GM18873 (cell line): ENCODE measurements around the gene SELENOI.

Experiments
- ATAC-seq: cut with Tn5 transposase; IDR thresholded peaks from one replicate; pipeline ENCODE4 v1.9.1; 2021; ENCODE audit warnings: mild to moderate bottlenecking, moderate library complexity, moderate number of reproducible peaks; ENCODE audit not compliant: unreplicated experiment, low FRiP score

SELENOI gene

DNA sequence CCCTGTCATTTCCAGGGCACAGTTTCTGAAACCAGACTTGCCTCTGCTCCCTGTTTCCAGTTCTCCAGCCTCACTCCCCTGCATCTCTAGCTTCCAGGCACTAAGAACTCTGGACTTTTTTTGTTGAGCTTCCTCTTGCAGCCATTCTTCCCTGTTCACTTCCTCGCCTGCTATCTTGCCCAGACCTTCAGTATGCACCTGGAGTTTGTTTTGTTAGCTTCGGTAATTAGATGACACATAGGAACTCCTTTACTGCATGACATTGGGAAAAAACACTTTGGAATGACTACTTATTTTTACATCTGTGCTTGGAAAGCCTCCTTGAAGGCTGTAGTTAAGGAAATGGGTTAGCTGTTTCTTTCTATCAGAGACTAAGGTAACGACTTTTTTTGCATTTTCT, 96.8 kb downstream of the SELENOI start:
- ATAC-seq = no peak

- ATAC-seq = no peak
These were observed 98.3 kb downstream of the SELENOI start for GRCh38 chr2:26444236-26444635.
